CD14-positive monocyte (primary cell): ENCODE measurements around the gene BAG3. TPM values are rescaled to one million over a fixed set of nuclear protein-coding genes. Genes with fewer than 3 reads are reported as not detected.
A peak's percentile ranks its signal among the peaks of the same experiment; 100 is the strongest.
"Not testable (repeated sequence)": the region's sequence is repeated elsewhere in the genome, so short reads cannot be mapped to it uniquely, and the experiment has no call there.

ENCODE experiments used
- DNase-seq, 3 donors: peaks; one replicate each; pipeline ENCODE4 v3.0.0-alpha.2; 2011 to 2022
- H2AFZ ChIP-seq: 2 replicates; pipeline ENCODE4 v1.6.0; 2012; ENCODE audit warnings: mild to moderate bottlenecking, low read depth, low read length, inconsistent platforms; ENCODE audit not compliant: insufficient read depth, poor library complexity, severe bottlenecking
- H3K27ac ChIP-seq, 2 donors: 1 replicate in 1 of 2; 2 replicates in 1 of 2; pipeline ENCODE4 v1.5.1; 2012 to 2013; ENCODE audit warnings: low read length in 2 of 2, control low read depth in 1 of 2, inconsistent platforms in 1 of 2, low read depth in 1 of 2, mild to moderate bottlenecking in 1 of 2
- H3K27me3 ChIP-seq, 2 donors: one replicate each; pipeline versions ENCODE4 v1.6.0 to v1.6.1; 2011 to 2013; ENCODE audit warnings: low read length in 2 of 2; ENCODE audit not compliant: control insufficient read depth in 2 of 2, insufficient read depth in 2 of 2
- H3K36me3 ChIP-seq, 2 donors: replicated peaks in 1 of 2; 1 replicate in 1 of 2; 2 replicates in 1 of 2; pipeline versions ENCODE4 v1.5.1 to v1.6.1; 2012 to 2013; ENCODE audit warnings: low read length in 2 of 2, control low read depth in 1 of 2, inconsistent platforms in 1 of 2, mild to moderate bottlenecking in 1 of 2; ENCODE audit not compliant: insufficient read depth in 2 of 2, control insufficient read depth in 1 of 2
- H3K4me1 ChIP-seq, 2 donors: 1 replicate in 1 of 2; 2 replicates in 1 of 2; pipeline versions ENCODE4 v1.5.1 to v1.6.1; 2012 to 2013; ENCODE audit warnings: low read length in 2 of 2, control low read depth in 1 of 2, inconsistent platforms in 1 of 2, mild to moderate bottlenecking in 1 of 2, moderate library complexity in 1 of 2; ENCODE audit not compliant: insufficient read depth in 2 of 2, control insufficient read depth in 1 of 2
- H3K4me2 ChIP-seq: replicated peaks from 2 replicates; pipeline ENCODE3; 2012; ENCODE audit warnings: low read length, moderate library complexity, mild to moderate bottlenecking; ENCODE audit not compliant: poor library complexity, severe bottlenecking; ENCODE audit errors: extremely low read depth
- H3K4me3 ChIP-seq, 3 experiments: fragments of 200-600 bp in 1 of 3; sonication (generic) in 1 of 3; replicated peaks in 1 of 3; 1 replicate in 2 of 3; 2 replicates in 1 of 3; pipeline ENCODE4 v1.5.1; 2011 to 2013; ENCODE audit warnings: low read length in 3 of 3, mild to moderate bottlenecking in 3 of 3, control low read depth in 2 of 3, low read depth in 2 of 3, inconsistent platforms in 1 of 3, moderate library complexity in 1 of 3
- H3K79me2 ChIP-seq: 2 replicates; pipeline ENCODE4 v1.6.0; 2012; ENCODE audit warnings: mild to moderate bottlenecking, control low read depth, inconsistent platforms, low read length, moderate library complexity; ENCODE audit not compliant: insufficient read depth
- H3K9ac ChIP-seq: 2 replicates; pipeline ENCODE4 v1.6.0; 2017; ENCODE audit warnings: low read length, mild to moderate bottlenecking; ENCODE audit not compliant: insufficient read depth, poor library complexity, severe bottlenecking
- H3K9me3 ChIP-seq, 2 donors: replicated peaks in 1 of 2; 1 replicate in 1 of 2; 2 replicates in 1 of 2; pipeline versions ENCODE4 v1.5.1 to v1.6.1; 2012 to 2013; ENCODE audit warnings: low read length in 2 of 2, control low read depth in 1 of 2; ENCODE audit not compliant: control insufficient read depth in 1 of 2, insufficient read depth in 1 of 2
- H4K20me1 ChIP-seq: 2 replicates; pipeline ENCODE4 v1.6.0; 2012; ENCODE audit warnings: mild to moderate bottlenecking, low read length, control low read depth, moderate library complexity; ENCODE audit not compliant: insufficient read depth
- H3K27ac Mint-ChIP-seq, 7 donors: one replicate each; pipeline ENCODE4 v1.8.0; 2020; ENCODE audit warnings: mild to moderate bottlenecking in 7 of 7, mixed read lengths in 7 of 7, moderate library complexity in 6 of 7, inconsistent platforms in 2 of 7
- H3K27me3 Mint-ChIP-seq, 3 donors: one replicate each; pipeline ENCODE4 v1.8.0; 2021 to 2022; ENCODE audit warnings: low read depth in 3 of 3, mild to moderate bottlenecking in 3 of 3, mixed read lengths in 3 of 3, moderate library complexity in 3 of 3, inconsistent platforms in 1 of 3
- H3K36me3 Mint-ChIP-seq, 2 donors: one replicate each; pipeline ENCODE4 v1.8.0; 2020; ENCODE audit warnings: mixed read lengths in 2 of 2, inconsistent platforms in 1 of 2, mild to moderate bottlenecking in 1 of 2
- H3K4me1 Mint-ChIP-seq: one replicate; pipeline ENCODE4 v1.8.0; 2020; ENCODE audit warnings: mild to moderate bottlenecking, mixed read lengths
- H3K4me3 Mint-ChIP-seq, 2 donors: one replicate each; pipeline ENCODE4 v1.8.0; 2020; ENCODE audit warnings: mild to moderate bottlenecking in 2 of 2, mixed read lengths in 2 of 2, moderate library complexity in 1 of 2
- H3K9me3 Mint-ChIP-seq, 7 donors: one replicate each; pipeline ENCODE4 v1.8.0; 2020 to 2022; ENCODE audit warnings: mixed read lengths in 7 of 7, mild to moderate bottlenecking in 6 of 7, moderate library complexity in 6 of 7, inconsistent platforms in 2 of 7
- CTCF ChIP-seq: fragments of 200-600 bp; IDR thresholded peaks from one replicate; pipeline ENCODE4 v1.8.0; 2022; ENCODE audit warnings: antibody characterized with exemption, mild to moderate bottlenecking
- WGBS: methylation state at CpG from one replicate; pipeline ENCODE4 v1.1.5; 2013; ENCODE audit warnings: missing lambda C conversion rate; ENCODE audit not compliant: insufficient coverage; 5-methylcytosine and 5-hydroxymethylcytosine counted together
- intact Hi-C, 2 donors: fragments of 100-400 bp; cut with micrococcal nuclease; formaldehyde crosslinking; loops; one replicate each; pipeline versions ENCODE4 v1.15.0 to v1.15.1; 2023
- polyA plus RNA-seq, 3 donors: library from polyadenylated mRNA; depleted of rRNA in 1 of 3; unstranded in 2 of 3; stranded (reverse) in 1 of 3; fragments of 300-500 nt in 2 of 3; fragments of >200 nt in 1 of 3; fragmentation: Illumina TruSeq in 2 of 3; gene quantifications; 1 replicate in 2 of 3; 2 replicates in 1 of 3; pipeline ENCODE4 v1.2.3, GENCODE V29; 2012 to 2021

Gene BAG3
- polyA plus RNA-seq, 3 donors, result 1.0 to 10.2 (median 2.8) TPM

GRCh38 chr10:119710935-119711334, 59.8 kb downstream of the BAG3 start:
- H3K4me3 ChIP-seq, result not testable (repeated sequence)
- no CpG with 5 or more reads among the region's 1 CpG for WGBS

GRCh38 chr10:119713744-119714483, 62.7 kb downstream of the BAG3 start:
- no peak for TF ChIP-seq CTCF
- no peaks in the 10 kb centered on the region for H3K36me3 ChIP-seq
- no peak overlapping the region for H3K27ac ChIP-seq
- H3K27me3 ChIP-seq, result no peaks in the 10 kb centered on the region
- H3K9me3 ChIP-seq, result peaks cover 0 to 8% of the 10 kb centered on the region in 2 donors
- no peaks in the 10 kb centered on the region for H3K4me1 ChIP-seq
- peaks cover 0 to 8% (median 4%) of the 10 kb centered on the region in 7 donors for H3K9me3 Mint-ChIP-seq
- no peak overlapping the region for H3K9ac ChIP-seq
- intact Hi-C loops, result no loop called here
- H3K4me1 Mint-ChIP-seq, result no peaks in the 10 kb centered on the region
- no peak overlapping the region for H2AFZ ChIP-seq
- no peaks in the 10 kb centered on the region for H3K79me2 ChIP-seq
- no peaks in the 10 kb centered on the region for H4K20me1 ChIP-seq
- no peak overlapping the region for H3K4me3 ChIP-seq
- no peak for DNase-seq
- peaks cover 0 to 2% (median 1%) of the 10 kb centered on the region in 3 donors for H3K27me3 Mint-ChIP-seq
- peak overlapping the region in 2 of 7 donors; percentile 16 to 54 for H3K27ac Mint-ChIP-seq
- H3K36me3 Mint-ChIP-seq, result no peaks in the 10 kb centered on the region
- no peak overlapping the region for H3K4me3 Mint-ChIP-seq
- no peak overlapping the region for H3K4me2 ChIP-seq
- 93% methylated on average over 6 of the region's 7 CpGs for WGBS

More at GRCh38 chr10:119710935-119711334, 59.8 kb downstream of the BAG3 start:
- H3K4me3 Mint-ChIP-seq, H4K20me1 ChIP-seq, H3K4me2 ChIP-seq, H3K79me2 ChIP-seq, H3K27me3 Mint-ChIP-seq, intact Hi-C loops, H3K36me3 ChIP-seq, H2AFZ ChIP-seq, H3K27me3 ChIP-seq, H3K36me3 Mint-ChIP-seq, H3K27ac ChIP-seq, H3K4me1 Mint-ChIP-seq, H3K9ac ChIP-seq, H3K4me1 ChIP-seq: not testable (repeated sequence)
- DNase-seq, result peak in 1 of 3 donors; percentile 30
- H3K9me3 ChIP-seq, result peaks cover 6 to 19% of the 10 kb centered on the region in 2 donors
- H3K27ac Mint-ChIP-seq, result peak overlapping the region in 1 of 7 donors; percentile 11
- H3K9me3 Mint-ChIP-seq, result peaks cover 10 to 21% (median 17%) of the 10 kb centered on the region in 7 donors
